AG04449 (cell line): ENCODE results near the gene TRRAP.

Source experiments
- CTCF ChIA-PET: fragments of 350-600 bp; formaldehyde crosslinking; extraction: SDS; loops from one replicate; lab custom pipeline; 2021; ENCODE audit warnings: antibody characterized with exemption; lab: Yijun Ruan, JAX
- POLR2A ChIA-PET: fragments of 400-600, 350-600 bp; formaldehyde crosslinking; extraction: SDS; loops from one replicate; lab custom pipeline; 2020; ENCODE audit warnings: antibody characterized with exemption, inconsistent platforms; lab: Yijun Ruan, JAX
- DNase-seq: peaks from one replicate; pipeline ENCODE4 v3.0.0-alpha.2; 2010; ENCODE audit warnings: low read depth, low spot score
- H3K4me3 ChIP-seq: 2 replicates; pipeline ENCODE4 v1.5.1; 2011; ENCODE audit warnings: low read depth, mild to moderate bottlenecking, control low read depth, low read length
- TF ChIP-seq, protein P1 (sequence below): IDR thresholded peaks from one replicate; pipeline ENCODE4 v1.5.1; 2011; ENCODE audit warnings: mild to moderate bottlenecking, moderate library complexity, low read length, control low read depth, inconsistent platforms; ENCODE audit not compliant: insufficient read depth; ENCODE audit errors: missing control alignments

TRRAP gene

DNA sequence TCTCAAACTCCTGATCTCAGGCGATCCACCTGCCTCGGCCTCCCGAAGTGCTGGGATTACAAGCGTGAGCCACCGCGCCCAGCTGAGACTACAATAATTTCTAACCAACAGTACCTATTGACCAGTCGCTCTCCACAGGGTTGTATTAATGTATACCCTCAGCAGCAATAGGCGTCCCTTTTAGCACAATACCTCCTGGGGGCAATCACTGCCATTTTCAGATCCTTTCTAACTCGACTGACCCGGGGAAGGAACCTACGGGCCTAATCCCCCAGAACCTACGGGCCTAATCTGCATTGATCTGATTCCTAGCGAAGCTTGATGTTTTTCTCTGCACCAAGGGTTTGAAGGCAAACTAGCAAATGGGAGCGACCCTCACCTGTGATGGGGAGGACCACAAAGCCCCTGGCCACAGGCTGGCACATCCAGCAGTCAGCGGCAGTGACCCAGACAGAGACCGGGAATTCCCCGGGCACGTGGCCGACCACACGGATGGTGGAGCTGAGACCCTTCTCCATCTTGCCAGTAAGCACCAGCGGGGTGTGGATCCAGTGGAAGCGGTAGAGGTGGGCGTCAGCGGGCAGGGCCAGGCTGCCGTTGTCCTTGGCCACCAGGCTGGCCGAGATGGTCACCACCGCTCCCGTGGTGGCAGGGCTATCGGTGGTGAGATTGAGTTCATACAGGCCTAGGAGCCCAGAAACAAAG lies 15.5 kb upstream of the TRRAP start:
- DNase-seq: no peak
- no peak overlapping the region for H3K4me3 ChIP-seq
- TF ChIP-seq, protein P1, sequence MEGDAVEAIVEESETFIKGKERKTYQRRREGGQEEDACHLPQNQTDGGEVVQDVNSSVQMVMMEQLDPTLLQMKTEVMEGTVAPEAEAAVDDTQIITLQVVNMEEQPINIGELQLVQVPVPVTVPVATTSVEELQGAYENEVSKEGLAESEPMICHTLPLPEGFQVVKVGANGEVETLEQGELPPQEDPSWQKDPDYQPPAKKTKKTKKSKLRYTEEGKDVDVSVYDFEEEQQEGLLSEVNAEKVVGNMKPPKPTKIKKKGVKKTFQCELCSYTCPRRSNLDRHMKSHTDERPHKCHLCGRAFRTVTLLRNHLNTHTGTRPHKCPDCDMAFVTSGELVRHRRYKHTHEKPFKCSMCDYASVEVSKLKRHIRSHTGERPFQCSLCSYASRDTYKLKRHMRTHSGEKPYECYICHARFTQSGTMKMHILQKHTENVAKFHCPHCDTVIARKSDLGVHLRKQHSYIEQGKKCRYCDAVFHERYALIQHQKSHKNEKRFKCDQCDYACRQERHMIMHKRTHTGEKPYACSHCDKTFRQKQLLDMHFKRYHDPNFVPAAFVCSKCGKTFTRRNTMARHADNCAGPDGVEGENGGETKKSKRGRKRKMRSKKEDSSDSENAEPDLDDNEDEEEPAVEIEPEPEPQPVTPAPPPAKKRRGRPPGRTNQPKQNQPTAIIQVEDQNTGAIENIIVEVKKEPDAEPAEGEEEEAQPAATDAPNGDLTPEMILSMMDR: no peak
- ChIA-PET CTCF (interaction anchor here (1.1 to 4.5 kb wide), 2 partner anchors 16 to 31 kb away, joined by 3 to 18 read pairs; partner anchors contain the start of gene TRRAP), POLR2A (no interaction called here)

DNA sequence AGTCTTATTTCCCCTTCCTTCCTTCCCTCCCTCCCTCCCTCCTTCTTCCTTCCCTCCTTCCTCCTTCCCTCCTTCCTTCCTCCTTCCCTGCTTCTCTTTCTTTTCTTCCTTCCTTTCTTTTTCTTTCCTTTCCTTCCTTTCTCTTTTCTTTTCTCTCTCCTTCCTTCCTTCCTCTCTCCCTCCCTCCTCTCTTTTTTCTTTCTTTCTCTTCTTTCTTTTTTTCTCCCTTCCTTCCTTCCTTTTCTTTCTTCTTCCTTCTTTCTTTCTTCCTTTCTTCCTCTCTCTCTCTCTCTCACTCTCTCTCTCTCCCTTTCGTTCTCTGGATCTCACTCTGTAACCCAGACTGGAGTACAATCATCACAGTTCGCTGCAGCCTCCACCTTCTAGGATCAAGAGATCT lies 14.7 kb upstream of the TRRAP start:
- no peak overlapping the region for H3K4me3 ChIP-seq
- ChIA-PET CTCF (interaction anchor here (4.5 kb wide), 1 partner anchor 16 kb away, joined by 18 read pairs; the partner anchor contains the start of gene TRRAP), POLR2A (no interaction called here)
- no peak for DNase-seq
- TF ChIP-seq, protein P1: no peak

DNA sequence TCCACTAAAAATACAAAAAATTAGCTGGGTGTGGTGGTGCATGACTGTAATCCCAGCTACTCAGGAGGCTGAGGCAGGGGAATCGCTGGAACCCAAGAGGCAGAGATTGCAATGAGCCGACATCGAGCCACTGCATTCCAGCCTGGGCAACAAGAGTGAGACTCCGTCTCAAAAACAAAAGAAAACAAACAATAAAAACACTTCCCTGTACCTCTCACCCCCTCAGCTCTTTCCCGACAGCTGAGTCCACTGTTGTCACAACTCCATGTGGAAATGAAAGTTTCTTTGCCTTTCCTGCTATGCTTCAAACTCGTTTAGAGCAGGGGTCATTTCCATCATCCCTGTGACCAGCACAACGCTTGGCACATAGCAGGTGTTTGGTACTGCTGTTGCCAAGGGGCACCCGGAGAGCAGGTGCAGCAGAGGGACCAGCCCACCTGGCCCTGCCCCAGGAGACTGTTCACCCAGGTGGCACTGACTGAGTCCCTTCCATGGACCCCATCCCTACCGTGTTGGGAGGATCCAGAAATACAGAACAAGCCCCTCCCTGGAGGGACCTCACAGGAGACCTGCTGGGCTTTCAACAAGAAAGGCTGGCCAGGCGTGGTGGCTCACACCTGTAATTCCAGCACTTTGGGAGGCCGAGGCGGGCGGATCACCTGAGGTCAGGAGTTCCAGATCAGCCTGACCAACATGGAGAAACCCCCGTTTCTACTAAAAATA lies 13.4 kb upstream of the TRRAP start:
- TF ChIP-seq, protein P1: no peak
- POLR2A ChIA-PET: interaction anchor here (0.7 kb wide), 1 partner anchor 995 kb away, joined by 3 read pairs; no protein-coding TSS in a partner anchor
- no peak for DNase-seq
- H3K4me3 ChIP-seq: no peak overlapping the region
- CTCF ChIA-PET: interaction anchor here (0.8 kb wide), 2 partner anchors 15 to 24 kb away, joined by 3 read pairs; no protein-coding TSS in a partner anchor

DNA sequence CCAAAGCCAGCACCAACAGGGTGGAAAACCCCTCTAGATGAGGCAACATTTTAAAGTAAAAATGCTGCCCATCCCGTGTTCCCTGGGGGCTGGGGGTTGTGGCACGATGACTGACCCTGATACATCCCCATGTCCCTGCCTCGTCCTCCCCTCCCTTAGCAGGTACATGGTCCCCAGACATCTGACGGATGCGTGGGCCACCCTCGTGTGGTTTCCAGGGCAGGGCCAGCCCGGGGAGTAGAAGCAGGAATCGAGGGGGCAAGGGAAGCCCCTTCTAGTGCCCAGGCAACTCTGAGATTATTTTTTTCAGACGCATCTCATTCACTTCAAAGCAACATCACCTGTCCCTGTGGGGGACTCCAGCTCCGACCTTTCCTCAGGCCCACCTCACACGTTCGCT lies 12.0 kb upstream of the TRRAP start:
- POLR2A ChIA-PET: no interaction called here
- TF ChIP-seq, protein P1: no peak
- DNase-seq: no peak
- CTCF ChIA-PET: interaction anchor here (1.3 to 1.5 kb wide), 2 partner anchors 12 to 25 kb away, joined by 4 to 5 read pairs; partner anchors contain the start of gene TRRAP
- no peak overlapping the region for H3K4me3 ChIP-seq

DNA sequence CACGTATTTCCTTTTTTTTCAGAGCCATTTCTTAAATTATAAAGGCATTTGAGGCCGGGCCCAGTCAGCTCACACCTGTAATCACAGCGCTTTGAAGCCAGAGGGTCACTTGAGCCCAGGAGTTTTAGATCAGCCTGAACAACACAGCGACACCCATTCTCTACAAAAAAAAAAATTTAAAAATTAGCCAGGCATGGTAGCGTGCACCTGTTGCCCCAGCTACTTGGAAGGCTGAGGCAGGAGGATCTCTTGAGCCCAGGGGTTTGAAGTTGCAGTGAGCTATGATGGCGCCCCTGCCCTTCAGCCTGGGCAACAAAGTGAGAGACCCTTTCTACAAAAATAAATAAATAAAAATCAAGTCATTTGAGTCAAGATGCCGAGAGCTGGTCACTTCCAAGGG lies 11.6 kb upstream of the TRRAP start:
- TF ChIP-seq, protein P1: no peak
- H3K4me3 ChIP-seq: no peak overlapping the region
- CTCF ChIA-PET: interaction anchor here (1.3 to 1.5 kb wide), 2 partner anchors 12 to 25 kb away, joined by 4 to 5 read pairs; partner anchors contain the start of gene TRRAP
- no peak for DNase-seq
- POLR2A ChIA-PET: no interaction called here

DNA sequence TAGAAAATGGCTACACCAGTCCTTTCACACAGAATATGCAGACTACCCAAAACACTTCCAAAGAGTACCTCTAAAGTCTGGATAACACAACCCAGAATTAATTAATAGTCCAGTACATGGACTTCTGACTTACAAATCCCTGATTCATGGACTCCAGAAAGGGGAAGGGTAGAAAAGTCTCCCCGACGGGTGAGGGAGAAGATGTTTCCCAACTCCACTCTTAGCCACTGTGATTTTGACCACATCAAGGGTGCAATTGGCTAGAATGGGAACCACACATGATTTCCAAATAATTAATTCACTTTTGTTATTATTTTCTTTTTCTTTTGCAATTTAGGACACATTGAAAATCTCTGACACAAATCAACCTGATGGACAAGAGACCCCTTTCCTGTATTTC lies 9.9 kb upstream of the TRRAP start:
- ChIA-PET CTCF (interaction anchor here (0.8 kb wide), 1 partner anchor 12 kb away, joined by 4 read pairs; no protein-coding TSS in a partner anchor), POLR2A (no interaction called here)

More for the DNA sequence above, 9.9 kb upstream of the TRRAP start:
- TF ChIP-seq, protein P1: no peak
- no peak overlapping the region for H3K4me3 ChIP-seq
- no peak for DNase-seq
